HCT116 (cell line): ENCODE data around the gene LDHAL6B. TPM values are rescaled to one million over a fixed set of nuclear protein-coding genes. Genes with fewer than 3 reads are reported as not detected.

Experiments used
- ATAC-seq: fragments of 200-7000 bp; cut with Tn5 transposase; 2 replicates; pipeline ENCODE4 v1.9.1; 2020; ENCODE audit warnings: mild to moderate bottlenecking, moderate library complexity
- BruUV-seq: library from RNA; stranded (reverse); fragments of 400-500 nt; replicated peaks from 2 replicates; lab custom pipeline; 2021; lab: Mats Ljungman, UMichigan
- CTCF ChIA-PET: fragments of 300-600 bp; sonication (Branson Sonifier 250); formaldehyde crosslinking; loops from one replicate; lab custom pipeline; 2021; ENCODE audit warnings: antibody characterized with exemption; lab: Charles Lee
- POLR2A ChIA-PET: fragments of 300-600, 350-600 bp; sonication (Branson Sonifier 250); formaldehyde crosslinking; loops from one replicate; lab custom pipeline; 2021; ENCODE audit warnings: antibody characterized with exemption; lab: Charles Lee
- RAD21 ChIA-PET, 2 experiments: fragments of 300-600 bp; sonication (Branson Sonifier 250); formaldehyde crosslinking; loops; one replicate each; lab custom pipeline; 2023; ENCODE audit warnings: low total read pairs in 2 of 2; ENCODE audit not compliant: uncharacterized antibody in 2 of 2, unreplicated experiment in 2 of 2, low non-redundant PET in 1 of 2; lab: Charles Lee
- DNase-seq: peaks from one replicate; pipeline ENCODE4 v3.0.0-alpha.2; 2010; ENCODE audit warnings: low read depth, low spot score
- H2AFZ ChIP-seq: fragments of 200-600 bp; shearing (Covaris generic), sonication (generic); 2 replicates; pipeline ENCODE4 v1.6.1; 2017; ENCODE audit warnings: low read depth, mixed run types, mixed read lengths, antibody characterized with exemption, low read length; ENCODE audit not compliant: poor library complexity, severe bottlenecking
- H3K27ac ChIP-seq: 2 replicates; pipeline ENCODE4 v1.5.1; 2012; ENCODE audit warnings: low read depth, low read length
- H3K27me3 ChIP-seq: fragments of 200-600 bp; sonication (generic); 2 replicates; pipeline ENCODE4 v1.6.1; 2016; ENCODE audit warnings: mixed run types, low read length, mixed read lengths; ENCODE audit not compliant: insufficient read depth
- H3K36me3 ChIP-seq, 2 experiments: fragments of 200-500 bp in 1 of 2; fragments of 200-600 bp in 1 of 2; sonication (Bioruptor generic) in 1 of 2; sonication (generic) in 1 of 2; 2 replicates each; pipeline versions ENCODE4 v1.5.1 to v1.6.1; 2014 to 2016; ENCODE audit warnings: low read length in 2 of 2, inconsistent platforms in 1 of 2, mixed read lengths in 1 of 2, mixed run types in 1 of 2; ENCODE audit not compliant: insufficient read depth in 2 of 2, control insufficient read depth in 1 of 2
- H3K4me1 ChIP-seq, 2 experiments: fragments of 200-600 bp in 1 of 2; sonication (generic) in 1 of 2; 2 replicates each; pipeline versions ENCODE4 v1.5.1 to v1.6.1; 2012 to 2017; ENCODE audit warnings: low read length in 2 of 2, inconsistent platforms in 1 of 2, mild to moderate bottlenecking in 1 of 2, mixed read lengths in 1 of 2, mixed run types in 1 of 2, moderate library complexity in 1 of 2; ENCODE audit not compliant: insufficient read depth in 2 of 2, control insufficient read depth in 1 of 2
- H3K4me2 ChIP-seq: fragments of 200-600 bp; sonication (generic); 2 replicates; pipeline ENCODE4 v1.6.1; 2017; ENCODE audit warnings: mixed run types, low read length, mixed read lengths
- H3K4me3 ChIP-seq, 2 experiments: fragments of 200-600 bp in 1 of 2; sonication (generic) in 1 of 2; replicated peaks in 1 of 2; 2 replicates each; pipeline ENCODE4 v1.5.1; 2011 to 2016; ENCODE audit warnings: low read length in 2 of 2, control low read depth in 1 of 2, low read depth in 1 of 2, mild to moderate bottlenecking in 1 of 2, mixed read lengths in 1 of 2, mixed run types in 1 of 2
- H3K79me2 ChIP-seq: fragments of 200-600 bp; sonication (generic); 2 replicates; pipeline ENCODE4 v1.6.1; 2017; ENCODE audit warnings: mild to moderate bottlenecking, mixed run types, low read length, moderate library complexity, mixed read lengths; ENCODE audit not compliant: insufficient read depth
- H3K9ac ChIP-seq: fragments of 200-600 bp; sonication (generic); 2 replicates; pipeline ENCODE4 v1.6.1; 2016; ENCODE audit warnings: low read length, mixed read lengths
- H3K9me2 ChIP-seq: fragments of 200-600 bp; sonication (generic), shearing (Covaris generic); 2 replicates; pipeline ENCODE4 v1.6.1; 2017; ENCODE audit warnings: mixed run types, mild to moderate bottlenecking, moderate library complexity; ENCODE audit not compliant: insufficient read depth
- H3K9me3 ChIP-seq, 2 experiments: fragments of 200-500 bp in 1 of 2; fragments of 200-600 bp in 1 of 2; sonication (Bioruptor generic) in 1 of 2; sonication (generic) in 1 of 2; 2 replicates each; pipeline ENCODE4 v1.6.1; 2014 to 2017; ENCODE audit warnings: low read length in 2 of 2, mixed read lengths in 2 of 2, inconsistent platforms in 1 of 2, low read depth in 1 of 2, mild to moderate bottlenecking in 1 of 2, mixed run types in 1 of 2, moderate library complexity in 1 of 2; ENCODE audit not compliant: control insufficient read depth in 1 of 2, insufficient read depth in 1 of 2
- H4K20me1 ChIP-seq: fragments of 200-600 bp; sonication (generic), shearing (Covaris generic); 2 replicates; pipeline ENCODE4 v1.6.1; 2017; ENCODE audit warnings: mixed run types, mild to moderate bottlenecking, moderate library complexity; ENCODE audit not compliant: insufficient read depth
- ATF3 ChIP-seq: IDR thresholded peaks from 2 replicates; pipeline ENCODE4 v1.6.1; 2012
- CBX3 ChIP-seq: IDR thresholded peaks from 2 replicates; pipeline ENCODE4 v1.6.1; 2012; ENCODE audit warnings: low read depth
- CEBPB ChIP-seq: IDR thresholded peaks from 2 replicates; pipeline ENCODE4 v1.6.1; 2012; ENCODE audit warnings: low read depth
- EGR1 ChIP-seq: IDR thresholded peaks from 2 replicates; pipeline ENCODE4 v1.6.1; 2012; ENCODE audit warnings: low read depth
- ELF1 ChIP-seq: IDR thresholded peaks from 2 replicates; pipeline ENCODE4 v1.6.1; 2012; ENCODE audit warnings: low read depth, borderline replicate concordance
- EZH2 ChIP-seq: fragments of 200-600 bp; sonication (generic); IDR thresholded peaks from 2 replicates; pipeline ENCODE4 v1.6.1; 2017; ENCODE audit warnings: antibody characterized with exemption, mixed run types
- EZH2phosphoT487 ChIP-seq: fragments of 200-600 bp; IDR thresholded peaks from 2 replicates; pipeline ENCODE4 v1.6.1; 2018; ENCODE audit warnings: antibody characterized with exemption, borderline replicate concordance
- FOSL1 ChIP-seq: IDR thresholded peaks from 2 replicates; pipeline ENCODE4 v1.6.1; 2012; ENCODE audit warnings: low read depth
- JUND ChIP-seq: IDR thresholded peaks from 2 replicates; pipeline ENCODE4 v1.6.1; 2012
- MAX ChIP-seq: IDR thresholded peaks from 2 replicates; pipeline ENCODE4 v1.6.1; 2012
- POLR2A ChIP-seq: IDR thresholded peaks from 2 replicates; pipeline ENCODE4 v1.7.0; 2011; ENCODE audit warnings: borderline replicate concordance; ENCODE audit not compliant: insufficient read depth, insufficient read length; ENCODE audit errors: extremely low read depth
- POLR2AphosphoS5 ChIP-seq: IDR thresholded peaks from 2 replicates; pipeline ENCODE4 v1.6.1; 2011; ENCODE audit warnings: mild to moderate bottlenecking, low read depth, low read length, moderate library complexity
- RAD21 ChIP-seq: IDR thresholded peaks from 2 replicates; pipeline ENCODE4 v1.6.1; 2012; ENCODE audit warnings: low read depth, mild to moderate bottlenecking
- SIN3A ChIP-seq: IDR thresholded peaks from 2 replicates; pipeline ENCODE4 v1.6.1; 2012; ENCODE audit warnings: low read depth
- SP1 ChIP-seq: IDR thresholded peaks from 2 replicates; pipeline ENCODE4 v1.6.1; 2012; ENCODE audit warnings: low read depth
- YY1 ChIP-seq: IDR thresholded peaks from 2 replicates; pipeline ENCODE4 v1.6.1; 2011; ENCODE audit warnings: low read length, low read depth, moderate library complexity, mild to moderate bottlenecking; ENCODE audit not compliant: insufficient replicate concordance; ENCODE audit errors: extremely low read depth
- ZFX ChIP-seq: fragments of 450-650 bp; IDR thresholded peaks from 2 replicates; pipeline ENCODE4 v1.6.1; 2017
- ZNF274 ChIP-seq: fragments of 200-500 bp; sonication (Bioruptor generic); IDR thresholded peaks from 2 replicates; pipeline ENCODE4 v1.6.1; 2014; ENCODE audit warnings: mild to moderate bottlenecking, low read depth, low read length, inconsistent platforms
- intact Hi-C: fragments of 100-400 bp; cut with micrococcal nuclease; formaldehyde crosslinking; loops from 2 replicates; pipeline ENCODE4 v1.10.0; 2022
- total RNA-seq: library from RNA; stranded (reverse); gene quantifications from one replicate; pipeline ENCODE4 v1.2.1, GENCODE V29; 2021; ENCODE audit not compliant: unreplicated experiment
- TF ChIP-seq, protein P1 (sequence below): IDR thresholded peaks from 2 replicates; pipeline ENCODE4 v1.6.1; 2011; ENCODE audit warnings: mild to moderate bottlenecking, low read length, moderate library complexity; ENCODE audit not compliant: insufficient replicate concordance; ENCODE audit errors: extremely low read depth
- TF ChIP-seq, protein P2 (sequence below), 3 experiments: fragments of 200-600 bp in 1 of 3; sonication (generic) in 1 of 3; IDR thresholded peaks in 2 of 3; conservative IDR thresholded peaks in 1 of 3; 2 replicates each; pipeline ENCODE4 v1.5.1; 2012 to 2017; ENCODE audit warnings: low read depth in 2 of 3, low read length in 2 of 3, antibody characterized with exemption in 1 of 3, borderline replicate concordance in 1 of 3, control low read depth in 1 of 3, mild to moderate bottlenecking in 1 of 3, mixed read lengths in 1 of 3, mixed run types in 1 of 3, moderate library complexity in 1 of 3; ENCODE audit not compliant: insufficient read depth in 1 of 3

LDHAL6B gene
- total RNA-seq, 1 experiment from 2014 or later, result not detected

DNA sequence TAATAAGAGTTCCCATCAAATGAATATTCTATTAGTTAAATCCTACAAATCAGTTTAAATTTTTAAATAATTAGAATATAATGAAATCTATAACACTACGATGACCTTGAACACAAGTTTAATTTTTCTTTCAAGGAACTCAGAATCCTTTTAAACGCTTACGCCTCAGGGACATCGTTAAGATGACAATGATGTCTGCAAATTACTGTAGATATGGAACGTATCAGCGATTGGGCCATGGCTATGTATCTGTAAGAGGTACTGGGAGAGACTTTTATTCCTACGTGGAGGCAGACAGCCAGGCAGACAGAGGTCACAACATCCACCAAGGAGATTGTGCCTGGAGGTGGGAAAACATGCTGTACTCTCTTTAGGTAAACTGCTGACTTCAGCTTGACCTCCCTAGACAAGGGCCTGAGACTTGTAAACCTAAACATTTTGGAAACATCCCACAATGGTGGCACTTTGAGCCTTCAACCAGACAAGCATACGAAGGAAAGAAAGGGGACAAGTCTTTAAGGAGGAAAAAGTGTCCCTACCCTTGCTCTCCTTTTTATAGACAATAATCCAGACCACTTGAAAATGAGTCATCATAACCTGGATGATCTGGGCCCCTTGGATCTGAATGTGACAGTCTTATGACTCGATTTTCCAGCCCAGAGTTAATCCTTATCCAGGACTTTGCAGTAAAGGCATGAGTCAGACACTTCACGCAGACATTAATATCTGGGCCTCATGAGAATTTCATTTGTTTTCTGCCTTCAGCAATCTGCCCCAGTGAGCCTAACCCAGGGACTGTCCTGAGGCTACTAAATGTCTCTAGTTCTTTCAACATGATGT, 6.8 kb upstream of the LDHAL6B start:
- intact Hi-C loops, result no loop called here
- CTCF ChIA-PET, result no interaction called here
- peak overlapping the region; percentile 69 for H3K4me2 ChIP-seq
- POLR2A ChIA-PET, result no interaction called here
- TF ChIP-seq, protein P1, sequence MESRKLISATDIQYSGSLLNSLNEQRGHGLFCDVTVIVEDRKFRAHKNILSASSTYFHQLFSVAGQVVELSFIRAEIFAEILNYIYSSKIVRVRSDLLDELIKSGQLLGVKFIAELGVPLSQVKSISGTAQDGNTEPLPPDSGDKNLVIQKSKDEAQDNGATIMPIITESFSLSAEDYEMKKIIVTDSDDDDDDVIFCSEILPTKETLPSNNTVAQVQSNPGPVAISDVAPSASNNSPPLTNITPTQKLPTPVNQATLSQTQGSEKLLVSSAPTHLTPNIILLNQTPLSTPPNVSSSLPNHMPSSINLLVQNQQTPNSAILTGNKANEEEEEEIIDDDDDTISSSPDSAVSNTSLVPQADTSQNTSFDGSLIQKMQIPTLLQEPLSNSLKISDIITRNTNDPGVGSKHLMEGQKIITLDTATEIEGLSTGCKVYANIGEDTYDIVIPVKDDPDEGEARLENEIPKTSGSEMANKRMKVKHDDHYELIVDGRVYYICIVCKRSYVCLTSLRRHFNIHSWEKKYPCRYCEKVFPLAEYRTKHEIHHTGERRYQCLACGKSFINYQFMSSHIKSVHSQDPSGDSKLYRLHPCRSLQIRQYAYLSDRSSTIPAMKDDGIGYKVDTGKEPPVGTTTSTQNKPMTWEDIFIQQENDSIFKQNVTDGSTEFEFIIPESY, result no peak
- no peak for TF ChIP-seq ZNF274
- TF ChIP-seq, protein P2, sequence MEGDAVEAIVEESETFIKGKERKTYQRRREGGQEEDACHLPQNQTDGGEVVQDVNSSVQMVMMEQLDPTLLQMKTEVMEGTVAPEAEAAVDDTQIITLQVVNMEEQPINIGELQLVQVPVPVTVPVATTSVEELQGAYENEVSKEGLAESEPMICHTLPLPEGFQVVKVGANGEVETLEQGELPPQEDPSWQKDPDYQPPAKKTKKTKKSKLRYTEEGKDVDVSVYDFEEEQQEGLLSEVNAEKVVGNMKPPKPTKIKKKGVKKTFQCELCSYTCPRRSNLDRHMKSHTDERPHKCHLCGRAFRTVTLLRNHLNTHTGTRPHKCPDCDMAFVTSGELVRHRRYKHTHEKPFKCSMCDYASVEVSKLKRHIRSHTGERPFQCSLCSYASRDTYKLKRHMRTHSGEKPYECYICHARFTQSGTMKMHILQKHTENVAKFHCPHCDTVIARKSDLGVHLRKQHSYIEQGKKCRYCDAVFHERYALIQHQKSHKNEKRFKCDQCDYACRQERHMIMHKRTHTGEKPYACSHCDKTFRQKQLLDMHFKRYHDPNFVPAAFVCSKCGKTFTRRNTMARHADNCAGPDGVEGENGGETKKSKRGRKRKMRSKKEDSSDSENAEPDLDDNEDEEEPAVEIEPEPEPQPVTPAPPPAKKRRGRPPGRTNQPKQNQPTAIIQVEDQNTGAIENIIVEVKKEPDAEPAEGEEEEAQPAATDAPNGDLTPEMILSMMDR (IDR thresholded peaks at IDR 0.05 in 2 of 3, conservative IDR thresholded peaks at IDR 0.05 in 1 of 3; ENCODE audit: borderline replicate concordance in 1 of 3, insufficient read depth in 1 of 3, low read depth in 2 of 3, low read length in 2 of 3), result no peak
- TF ChIP-seq YY1, result no peak
- no peak for TF ChIP-seq ELF1
- peak; percentile 87 for TF ChIP-seq JUND
- TF ChIP-seq FOSL1, result peak; percentile 89
- TF ChIP-seq CEBPB, result peak; percentile 29; the same call in 1 of the 2 replicates
- TF ChIP-seq ATF3, result no peak
- TF ChIP-seq EGR1, result no peak
- TF ChIP-seq ZFX, result no peak
- TF ChIP-seq SP1, result peak; percentile 65
- TF ChIP-seq RAD21, result peak; percentile 25; the same call in 1 of the 2 replicates
- TF ChIP-seq EZH2phosphoT487, result no peak
- TF ChIP-seq CBX3, result peak; percentile 54; the same call in 1 of the 2 replicates
- TF ChIP-seq MAX, result peak; percentile 42; the same call in 1 of the 2 replicates
- TF ChIP-seq POLR2AphosphoS5, result no peak
- peak; percentile 59; the same call in 1 of the 2 replicates for TF ChIP-seq SIN3A
- no peak for TF ChIP-seq POLR2A
- no peak for TF ChIP-seq EZH2
- ATAC-seq (peak; percentile 96), DNase-seq (peak; percentile 76)
- H3K9ac ChIP-seq, result peak overlapping the region; percentile 50
- H4K20me1 ChIP-seq, result no peaks in the 10 kb centered on the region
- RAD21 ChIA-PET, result no interaction called here
- H2AFZ ChIP-seq, result no peak overlapping the region
- no peaks in the 10 kb centered on the region for H3K9me2 ChIP-seq
- H3K27me3 ChIP-seq, result no peaks in the 10 kb centered on the region
- H3K4me3 ChIP-seq, result peak overlapping the region in 1 of 2 experiments; percentile 4; a peak in 1 of 4 replicates
- BruUV-seq, result no TSS peak
- no peaks in the 10 kb centered on the region for H3K9me3 ChIP-seq
- peak overlapping the region; percentile 72 for H3K27ac ChIP-seq
- H3K79me2 ChIP-seq, result no peaks in the 10 kb centered on the region
- peaks cover 9 to 15% of the 10 kb centered on the region in 2 experiments; a peak in 3 of 4 replicates for H3K36me3 ChIP-seq
- peaks cover 16 to 22% of the 10 kb centered on the region in 2 experiments for H3K4me1 ChIP-seq
